Transverse colon (tissue), 4 donors: ENCODE data around the gene SPTB.

ENCODE experiments used
- POLR2A ChIP-seq: fragments of 450-650 bp; IDR thresholded peaks from one replicate; pipeline ENCODE4 v1.6.1; 2016; ENCODE audit warnings: antibody characterized with exemption, mild to moderate bottlenecking, moderate library complexity
- POLR2AphosphoS5 ChIP-seq, 3 donors: sonication (generic); formaldehyde crosslinking; IDR thresholded peaks; one replicate each; pipeline ENCODE4 v1.6.1; 2016; ENCODE audit warnings: antibody characterized with exemption in 3 of 3
- TF ChIP-seq, protein P1 (sequence below), 5 experiments: fragments of 200-600 bp in 3 of 5; fragments of 450-650 bp in 2 of 5; sonication (generic) in 3 of 5; IDR thresholded peaks; 1 replicate in 2 of 5; 2 replicates in 3 of 5; pipeline ENCODE4 v1.5.1; 2016 to 2017; ENCODE audit warnings: antibody characterized with exemption in 5 of 5, inconsistent platforms in 3 of 5, mild to moderate bottlenecking in 2 of 5, moderate library complexity in 1 of 5

DNA sequence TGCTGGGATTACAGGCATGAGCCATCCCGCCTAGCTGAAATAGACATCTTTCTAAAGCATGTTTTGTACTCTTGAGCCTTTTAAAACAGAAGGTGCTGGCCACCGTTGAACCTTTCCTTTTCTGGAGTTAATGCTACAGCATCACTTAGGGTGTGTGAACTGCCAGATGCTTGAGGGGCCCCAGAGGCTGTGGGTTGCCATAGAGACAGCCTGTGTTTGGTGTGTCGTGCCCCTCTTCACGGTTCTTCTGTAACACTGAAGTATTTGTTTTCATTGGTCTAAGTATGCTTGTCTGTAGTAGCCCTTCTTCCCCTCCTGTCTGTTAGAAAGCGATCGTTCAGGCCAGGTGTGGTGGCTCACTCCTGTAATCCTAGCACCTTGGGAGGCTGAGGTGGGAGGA, 144.7 kb downstream of the SPTB start:
- TF ChIP-seq POLR2AphosphoS5 (IDR thresholded peaks at IDR 0.05) (no peak), POLR2A (no peak)
- TF ChIP-seq, protein P1, sequence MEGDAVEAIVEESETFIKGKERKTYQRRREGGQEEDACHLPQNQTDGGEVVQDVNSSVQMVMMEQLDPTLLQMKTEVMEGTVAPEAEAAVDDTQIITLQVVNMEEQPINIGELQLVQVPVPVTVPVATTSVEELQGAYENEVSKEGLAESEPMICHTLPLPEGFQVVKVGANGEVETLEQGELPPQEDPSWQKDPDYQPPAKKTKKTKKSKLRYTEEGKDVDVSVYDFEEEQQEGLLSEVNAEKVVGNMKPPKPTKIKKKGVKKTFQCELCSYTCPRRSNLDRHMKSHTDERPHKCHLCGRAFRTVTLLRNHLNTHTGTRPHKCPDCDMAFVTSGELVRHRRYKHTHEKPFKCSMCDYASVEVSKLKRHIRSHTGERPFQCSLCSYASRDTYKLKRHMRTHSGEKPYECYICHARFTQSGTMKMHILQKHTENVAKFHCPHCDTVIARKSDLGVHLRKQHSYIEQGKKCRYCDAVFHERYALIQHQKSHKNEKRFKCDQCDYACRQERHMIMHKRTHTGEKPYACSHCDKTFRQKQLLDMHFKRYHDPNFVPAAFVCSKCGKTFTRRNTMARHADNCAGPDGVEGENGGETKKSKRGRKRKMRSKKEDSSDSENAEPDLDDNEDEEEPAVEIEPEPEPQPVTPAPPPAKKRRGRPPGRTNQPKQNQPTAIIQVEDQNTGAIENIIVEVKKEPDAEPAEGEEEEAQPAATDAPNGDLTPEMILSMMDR (IDR thresholded peaks at IDR 0.05), result no peak
